Body of pancreas (tissue), 4 donors: ENCODE results near the gene FTH1.

Experiments
- CTCF ChIP-seq, 7 experiments: fragments of 450-650 bp in 4 of 7; fragments of 200-600 bp in 3 of 7; sonication (generic) in 3 of 7; IDR thresholded peaks; one replicate each; pipeline ENCODE4 v1.5.1; 2016 to 2019; ENCODE audit warnings: antibody characterized with exemption in 7 of 7
- POLR2A ChIP-seq, 3 donors: fragments of 450-650 bp; IDR thresholded peaks; one replicate each; pipeline ENCODE4 v1.6.1; 2016; ENCODE audit warnings: antibody characterized with exemption in 3 of 3, mild to moderate bottlenecking in 2 of 3

- TF ChIP-seq CTCF (IDR thresholded peaks at IDR 0.05) (no peak), POLR2A (IDR thresholded peaks at IDR 0.05) (peak in 1 of 3 donors; percentile 23)
Observed at GRCh38 chr11:61973476-61974162, 6.2 kb upstream of the FTH1 start.
